ENCODE measurements around the gene NAT16. TPM values are rescaled to one million over a fixed set of nuclear protein-coding genes. Genes with fewer than 3 reads are reported as not detected.

NAT16 gene
- total and polyA plus RNA-seq, 9 of the 15 experiments (the other 6 are each of a cell fraction or from before 2014, with no cell fraction given): 0.04 TPM; not detected in 8

GRCh38 chr7:101138213-101138870 is 41.8 kb downstream of the NAT16 start (continued):
- peak; percentile 30 for TF ChIP-seq PRDM10 (IDR thresholded peaks at IDR 0.05; ENCODE audit: partially characterized antibody)
- peak; percentile 72 to 96 for TF ChIP-seq AFF1 (IDR thresholded peaks at IDR 0.05; ENCODE audit: low read depth in 1 of 2, partially characterized antibody in 2 of 2)
- 0 out of 2 replicates have a peak, but pooled peaks have one; percentile 79 for TF ChIP-seq TRIM28 (IDR thresholded peaks at IDR 0.05)
- no peak for TF ChIP-seq FOXA3 (CRISPR knock-in tag; conservative IDR thresholded peaks at IDR 0.05 in 1 of 2, IDR thresholded peaks at IDR 0.05 in 1 of 2)
- TF ChIP-seq KAT2B (IDR thresholded peaks at IDR 0.05; ENCODE audit: low read depth, low read length): no peak
- peak; percentile 88 for TF ChIP-seq SIN3B (IDR thresholded peaks at IDR 0.05; ENCODE audit: low read depth)
- TF ChIP-seq ZNF121 (CRISPR knock-in tag; conservative IDR thresholded peaks at IDR 0.05): no peak
- peak; percentile 83 for TF ChIP-seq POLR2A (conservative IDR thresholded peaks at IDR 0.05)
- no peak for TF ChIP-seq GTF2A2 (tag; IDR thresholded peaks at IDR 0.05)
- TF ChIP-seq DEAF1 (CRISPR knock-in tag; IDR thresholded peaks at IDR 0.05): peak; percentile 88
- TF ChIP-seq CBX3 (IDR thresholded peaks at IDR 0.05; ENCODE audit: borderline replicate concordance in 1 of 2, low read length in 2 of 2): peak in 1 of 2 experiments; percentile 39; a peak in 1 of 3 replicates
- TF ChIP-seq NCOA2 (IDR thresholded peaks at IDR 0.05; ENCODE audit: partially characterized antibody in 2 of 2): peak in 1 of 2 experiments; percentile 6
- no peak for TF ChIP-seq ARHGAP35 (IDR thresholded peaks at IDR 0.05; ENCODE audit: partially characterized antibody)
- no peak for TF ChIP-seq RUNX1 (IDR thresholded peaks at IDR 0.05; ENCODE audit: low read depth)
- no peak for TF ChIP-seq E2F1 (CRISPR knock-in tag; IDR thresholded peaks at IDR 0.05)
- TF ChIP-seq CREM (IDR thresholded peaks at IDR 0.05; ENCODE audit: low read depth): peak; percentile 95
